Measurements from ENCODE around the gene PLCB2.

PLCB2 gene

GRCh38 chr15:40277471-40277870 lies 30.3 kb downstream of the PLCB2 start:
- no peak for TF ChIP-seq CTCF (IDR thresholded peaks at IDR 0.05)
- peaks cover 44% of the 10 kb centered on the region for H3K27me3 ChIP-seq
- no peak overlapping the region for H3K4me3 ChIP-seq (ENCODE audit: low read depth in 1 of 2, low read length in 1 of 2)
- H3K9me3 ChIP-seq = no peaks in the 10 kb centered on the region
- H3K4me1 ChIP-seq (ENCODE audit: control insufficient read depth in 1 of 2, insufficient read depth in 1 of 2, low read depth in 1 of 2, low read length in 1 of 2) = peaks cover 15 to 20% of the 10 kb centered on the region in 2 experiments
- H3K27ac ChIP-seq = no peak overlapping the region
- H3K36me3 ChIP-seq = no peaks in the 10 kb centered on the region

- H3K27me3 ChIP-seq = peaks cover 44% of the 10 kb centered on the region
- H3K27ac ChIP-seq = no peak overlapping the region
- H3K36me3 ChIP-seq = no peaks in the 10 kb centered on the region
- peaks cover 10 to 20% of the 10 kb centered on the region in 2 experiments for H3K4me1 ChIP-seq (ENCODE audit: control insufficient read depth in 1 of 2, insufficient read depth in 1 of 2, low read depth in 1 of 2, low read length in 1 of 2)
- no peak overlapping the region for H3K4me3 ChIP-seq (ENCODE audit: low read depth in 1 of 2, low read length in 1 of 2)
- TF ChIP-seq CTCF (IDR thresholded peaks at IDR 0.05) = no peak
- H3K9me3 ChIP-seq = no peaks in the 10 kb centered on the region
Observed at GRCh38 chr15:40276927-40277326, 30.8 kb downstream of the PLCB2 start.

GRCh38 chr15:40275954-40276353 lies 31.8 kb downstream of the PLCB2 start:
- no peaks in the 10 kb centered on the region for H3K36me3 ChIP-seq
- no peak overlapping the region for H3K27ac ChIP-seq
- H3K4me3 ChIP-seq (ENCODE audit: low read depth in 1 of 2, low read length in 1 of 2) = no peak overlapping the region
- no peaks in the 10 kb centered on the region for H3K9me3 ChIP-seq
- H3K27me3 ChIP-seq = peaks cover 36% of the 10 kb centered on the region
- no peak for TF ChIP-seq CTCF (IDR thresholded peaks at IDR 0.05)
- peaks cover 4 to 12% of the 10 kb centered on the region in 2 experiments for H3K4me1 ChIP-seq (ENCODE audit: control insufficient read depth in 1 of 2, insufficient read depth in 1 of 2, low read depth in 1 of 2, low read length in 1 of 2)

- H3K27me3 ChIP-seq = peaks cover 31% of the 10 kb centered on the region
- no peaks in the 10 kb centered on the region for H3K36me3 ChIP-seq
- H3K27ac ChIP-seq = no peak overlapping the region
- TF ChIP-seq CTCF (IDR thresholded peaks at IDR 0.05) = no peak
- no peaks in the 10 kb centered on the region for H3K9me3 ChIP-seq
- peaks cover 4 to 12% of the 10 kb centered on the region in 2 experiments for H3K4me1 ChIP-seq (ENCODE audit: control insufficient read depth in 1 of 2, insufficient read depth in 1 of 2, low read depth in 1 of 2, low read length in 1 of 2)
- no peak overlapping the region for H3K4me3 ChIP-seq (ENCODE audit: low read depth in 1 of 2, low read length in 1 of 2)
Observed at GRCh38 chr15:40275523-40275922, 32.2 kb downstream of the PLCB2 start.

- Histone ChIP-seq H3K27ac (no peak overlapping the region), H3K4me3 (ENCODE audit: low read depth in 1 of 2, low read length in 1 of 2) (no peak overlapping the region), H3K9me3 (no peaks in the 10 kb centered on the region), H3K36me3 (no peaks in the 10 kb centered on the region), H3K4me1 (ENCODE audit: control insufficient read depth in 1 of 2, insufficient read depth in 1 of 2, low read depth in 1 of 2, low read length in 1 of 2) (peaks cover 3 to 9% of the 10 kb centered on the region in 2 experiments), H3K27me3 (peaks cover 23% of the 10 kb centered on the region)
- peak; percentile 99 for TF ChIP-seq CTCF (IDR thresholded peaks at IDR 0.05)
Observed at GRCh38 chr15:40274350-40275274, 33.1 kb downstream of the PLCB2 start.
